ENCODE results near the gene GLDC. TPM values are rescaled to one million over a fixed set of nuclear protein-coding genes. Genes with fewer than 3 reads are reported as not detected.
"Not testable (repeated sequence)": the region's sequence is repeated elsewhere in the genome, so short reads cannot be mapped to it uniquely, and the experiment has no call there.

GLDC gene
- not detected for total RNA-seq
- long read RNA-seq: 0 reads

- ATAC-seq: peak; percentile 85
- peak; percentile 54 for DNase-seq
- intact Hi-C loops (cut with micrococcal nuclease): no loop called here
Measured at GRCh38 chr9:6645355-6646292, at the start of gene GLDC. Gene GLDC (minus strand): TSS chr9:6645729. CDS start chr9:6645499, 230 bp downstream.

GRCh38 chr9:6692881-6693361, 47.4 kb upstream of the GLDC start:
- ATAC-seq: no peak
- intact Hi-C loops (cut with micrococcal nuclease): no loop called here
- DNase-seq: no peak

GRCh38 chr9:6692433-6692832, 46.9 kb upstream of the GLDC start:
- ATAC-seq (no peak), DNase-seq (no peak)
- intact Hi-C loops (cut with micrococcal nuclease): no loop called here

- intact Hi-C loops (cut with micrococcal nuclease); DNase-seq; ATAC-seq: not testable (repeated sequence)
Measured at GRCh38 chr9:6690675-6691070, 45.1 kb upstream of the GLDC start.

GRCh38 chr9:6689893-6690674, 44.6 kb upstream of the GLDC start:
- no peak for ATAC-seq
- intact Hi-C loops (cut with micrococcal nuclease): loop anchor here (10.0 kb wide), 1 partner anchor 65 kb away; the partner anchor contains the start of gene KDM4C
- DNase-seq: no peak

GRCh38 chr9:6687180-6687579, 41.7 kb upstream of the GLDC start:
- intact Hi-C loops (cut with micrococcal nuclease): loop anchor here (10.0 kb wide), 1 partner anchor 68 kb away; the partner anchor contains the start of gene KDM4C
- DNase-seq (no peak), ATAC-seq (no peak)

GRCh38 chr9:6686396-6686795, 40.9 kb upstream of the GLDC start:
- intact Hi-C loops (cut with micrococcal nuclease): loop anchor here (10.0 kb wide), 1 partner anchor 68 kb away; the partner anchor contains the start of gene KDM4C
- DNase-seq: no peak
- no peak for ATAC-seq

GRCh38 chr9:6681957-6682501, 36.5 kb upstream of the GLDC start:
- ATAC-seq: no peak

GRCh38 chr9:6681147-6681956, 35.8 kb upstream of the GLDC start:
- peak; percentile 99 for ATAC-seq
- intact Hi-C loops (cut with micrococcal nuclease): loop anchor here (10.0 kb wide), 1 partner anchor 73 kb away; the partner anchor contains the start of gene KDM4C

More at GRCh38 chr9:6681957-6682501, 36.5 kb upstream of the GLDC start:
- intact Hi-C loops (cut with micrococcal nuclease): loop anchor here (10.0 kb wide), 1 partner anchor 73 kb away; the partner anchor contains the start of gene KDM4C
- DNase-seq: no peak

GRCh38 chr9:6680797-6681146, 35.2 kb upstream of the GLDC start:
- peak; percentile 76 for DNase-seq
- ATAC-seq: peak; percentile 62
- intact Hi-C loops (cut with micrococcal nuclease): loop anchor here (10.0 kb wide), 1 partner anchor 74 kb away; the partner anchor contains the start of gene KDM4C

More at GRCh38 chr9:6681147-6681956, 35.8 kb upstream of the GLDC start:
- peak; percentile 99 for DNase-seq

- ATAC-seq (no peak), DNase-seq (no peak)
- intact Hi-C loops (cut with micrococcal nuclease): no loop called here
Measured at GRCh38 chr9:6677803-6678202, 32.3 kb upstream of the GLDC start.

- intact Hi-C loops (cut with micrococcal nuclease): no loop called here
Measured at GRCh38 chr9:6676254-6676921, 30.9 kb upstream of the GLDC start.

GRCh38 chr9:6675268-6675667, 29.7 kb upstream of the GLDC start:
- DNase-seq (no peak), ATAC-seq (no peak)
- intact Hi-C loops (cut with micrococcal nuclease): no loop called here

More at GRCh38 chr9:6676254-6676921, 30.9 kb upstream of the GLDC start:
- DNase-seq (no peak), ATAC-seq (no peak)

GRCh38 chr9:6673326-6674025, 27.9 kb upstream of the GLDC start:
- ATAC-seq (no peak), DNase-seq (no peak)
- intact Hi-C loops (cut with micrococcal nuclease): no loop called here

GRCh38 chr9:6672118-6672517, 26.6 kb upstream of the GLDC start:
- no peak for DNase-seq
- intact Hi-C loops (cut with micrococcal nuclease): no loop called here
- ATAC-seq: no peak

GRCh38 chr9:6671416-6671815, 25.9 kb upstream of the GLDC start:
- ATAC-seq (no peak), DNase-seq (no peak)
- intact Hi-C loops (cut with micrococcal nuclease): no loop called here

GRCh38 chr9:6669881-6670280, 24.4 kb upstream of the GLDC start:
- ATAC-seq: no peak
- intact Hi-C loops (cut with micrococcal nuclease): loop anchor here (10.0 kb wide), 1 partner anchor 315 kb away; no protein-coding TSS in a partner anchor
- no peak for DNase-seq
